DMS153 treated with DMSO at 0.1 percent for 48 hours (cell line): Measurements from ENCODE around the gene INTS15.
A peak's percentile ranks its signal among the peaks of the same experiment; 100 is the strongest.
"Not testable (repeated sequence)": the region's sequence is repeated elsewhere in the genome, so short reads cannot be mapped to it uniquely, and the experiment has no call there.

Experiments used
- DNase-seq: peaks from one replicate; lab custom pipeline; 2025; ENCODE audit not compliant: unreplicated experiment; lab: John Stamatoyannopoulos, UW

INTS15 gene

GRCh38 chr7:6576867-6577368 is 12.9 kb upstream of the INTS15 start:
- not testable (repeated sequence) for DNase-seq

- DNase-seq: peak; percentile 77
Measured at GRCh38 chr7:6577369-6578113, 12.3 kb upstream of the INTS15 start, which contains the start of gene ZDHHC4. Gene ZDHHC4, plus strand, starts transcription at chr7:6577454. Its CDS starts 3,108 bp downstream, at chr7:6580562.

GRCh38 chr7:6578114-6579084 is 11.4 kb upstream of the INTS15 start:
- DNase-seq: no peak

- no peak for DNase-seq
Measured at GRCh38 chr7:6579446-6579845, 10.4 kb upstream of the INTS15 start.

GRCh38 chr7:6585746-6586432 is 3.9 kb upstream of the INTS15 start:
- DNase-seq: not testable (repeated sequence)

- no peak for DNase-seq
Measured at GRCh38 chr7:6588566-6588965, 1.3 kb upstream of the INTS15 start.

GRCh38 chr7:6589151-6589828 is 531 bp upstream of the INTS15 start:
- DNase-seq: no peak

GRCh38 chr7:6590645-6591110 is 857 bp downstream of the INTS15 start:
- DNase-seq: no peak

- DNase-seq: no peak
Measured at GRCh38 chr7:6600093-6600492, 10.3 kb downstream of the INTS15 start.

- no peak for DNase-seq
Measured at GRCh38 chr7:6604458-6604857, 14.6 kb downstream of the INTS15 start.

GRCh38 chr7:6606866-6607583 is 17.2 kb downstream of the INTS15 start:
- DNase-seq: no peak

- DNase-seq: no peak
Measured at GRCh38 chr7:6607651-6608051, 17.8 kb downstream of the INTS15 start.

- DNase-seq: no peak
Measured at GRCh38 chr7:6608081-6608480, 18.3 kb downstream of the INTS15 start.

GRCh38 chr7:6608794-6609193 is 19.0 kb downstream of the INTS15 start:
- no peak for DNase-seq

GRCh38 chr7:6612819-6613218 is 23.0 kb downstream of the INTS15 start:
- DNase-seq: no peak

GRCh38 chr7:6613706-6614105 is 23.9 kb downstream of the INTS15 start:
- DNase-seq: no peak

- DNase-seq: no peak
Measured at GRCh38 chr7:6614953-6615722, 25.3 kb downstream of the INTS15 start, which contains the start of gene ZNF853. Gene ZNF853, plus strand, starts transcription at chr7:6615610. Its CDS starts 565 bp downstream, at chr7:6616175.

- DNase-seq: peak; percentile 36
Measured at GRCh38 chr7:6615723-6616555, 26.1 kb downstream of the INTS15 start.
